ENCODE data around the gene BAIAP2.

DNA sequence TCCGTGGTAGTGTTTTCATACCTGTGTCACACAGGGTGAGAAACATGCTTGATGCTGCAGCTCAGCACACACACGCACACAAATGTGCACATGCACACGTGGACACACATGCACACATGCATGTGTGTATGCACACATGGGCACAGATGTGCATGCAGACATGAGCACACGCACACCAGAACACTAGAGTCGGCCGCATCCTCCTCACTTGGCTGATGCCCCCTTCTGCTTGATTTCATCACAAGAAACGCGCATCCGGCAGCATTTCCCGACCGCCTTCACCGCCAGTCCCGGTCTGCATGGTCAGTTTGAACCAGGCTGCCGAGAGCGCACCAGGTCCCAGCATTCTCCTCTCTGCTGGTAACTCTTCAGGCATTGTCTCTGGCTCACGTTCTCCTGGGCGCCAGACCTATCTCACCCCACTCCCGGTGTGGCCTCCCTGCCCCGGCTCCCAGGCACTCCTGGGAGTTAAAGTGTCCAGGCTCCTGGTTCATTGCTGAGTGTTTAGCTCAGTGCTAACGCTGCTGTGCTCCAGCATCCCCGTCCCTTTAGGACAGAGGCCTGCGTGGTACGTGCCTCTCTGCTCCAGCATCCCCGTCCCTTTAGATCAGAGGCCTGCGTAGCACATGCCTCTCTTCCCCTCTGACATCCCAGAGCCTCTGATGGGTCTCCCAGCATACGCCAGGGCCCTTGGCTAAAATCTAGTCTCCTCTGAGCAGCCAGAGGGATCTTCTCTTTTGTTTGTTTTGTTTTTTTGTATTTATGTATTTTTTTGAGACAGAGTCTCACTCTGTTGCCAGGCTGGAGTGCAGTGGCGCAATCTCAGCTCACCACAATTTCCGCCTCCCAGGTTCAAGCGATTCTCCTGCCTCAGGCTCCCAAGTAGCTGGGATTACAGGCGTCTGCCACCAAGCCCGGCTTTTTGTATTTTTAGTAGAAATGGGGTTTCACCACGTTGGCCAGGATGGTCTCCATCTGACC lies 16.0 kb downstream of the BAIAP2 start:
- TF ChIP-seq ZFX (IDR thresholded peaks at IDR 0.05), result no peak
- TF ChIP-seq, protein P1, sequence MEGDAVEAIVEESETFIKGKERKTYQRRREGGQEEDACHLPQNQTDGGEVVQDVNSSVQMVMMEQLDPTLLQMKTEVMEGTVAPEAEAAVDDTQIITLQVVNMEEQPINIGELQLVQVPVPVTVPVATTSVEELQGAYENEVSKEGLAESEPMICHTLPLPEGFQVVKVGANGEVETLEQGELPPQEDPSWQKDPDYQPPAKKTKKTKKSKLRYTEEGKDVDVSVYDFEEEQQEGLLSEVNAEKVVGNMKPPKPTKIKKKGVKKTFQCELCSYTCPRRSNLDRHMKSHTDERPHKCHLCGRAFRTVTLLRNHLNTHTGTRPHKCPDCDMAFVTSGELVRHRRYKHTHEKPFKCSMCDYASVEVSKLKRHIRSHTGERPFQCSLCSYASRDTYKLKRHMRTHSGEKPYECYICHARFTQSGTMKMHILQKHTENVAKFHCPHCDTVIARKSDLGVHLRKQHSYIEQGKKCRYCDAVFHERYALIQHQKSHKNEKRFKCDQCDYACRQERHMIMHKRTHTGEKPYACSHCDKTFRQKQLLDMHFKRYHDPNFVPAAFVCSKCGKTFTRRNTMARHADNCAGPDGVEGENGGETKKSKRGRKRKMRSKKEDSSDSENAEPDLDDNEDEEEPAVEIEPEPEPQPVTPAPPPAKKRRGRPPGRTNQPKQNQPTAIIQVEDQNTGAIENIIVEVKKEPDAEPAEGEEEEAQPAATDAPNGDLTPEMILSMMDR (conservative IDR thresholded peaks at IDR 0.05), result no peak

Data from C4-2B (cell line).